HG03108 (cell line): Measurements from ENCODE around the gene ADAP1.

ENCODE experiments used
- ATAC-seq: cut with Tn5 transposase; IDR thresholded peaks from one replicate; pipeline ENCODE4 v1.9.1; 2021; ENCODE audit warnings: moderate library complexity; ENCODE audit not compliant: unreplicated experiment

The ADAP1 gene

GRCh38 chr7:910441-910861 is 44.0 kb downstream of the ADAP1 start:
- ATAC-seq = no peak

- ATAC-seq = no peak
Observed at GRCh38 chr7:909358-910329, 44.8 kb downstream of the ADAP1 start.

GRCh38 chr7:908591-909357 is 45.7 kb downstream of the ADAP1 start:
- ATAC-seq = peak; percentile 55

- no peak for ATAC-seq
Observed at GRCh38 chr7:908159-908581, 46.3 kb downstream of the ADAP1 start.

- no peak for ATAC-seq
Observed at GRCh38 chr7:907158-907980, 47.1 kb downstream of the ADAP1 start.

- ATAC-seq = no peak
Observed at GRCh38 chr7:906776-907157, 47.7 kb downstream of the ADAP1 start.

- no peak for ATAC-seq
Observed at GRCh38 chr7:904847-905246, 49.6 kb downstream of the ADAP1 start.

- ATAC-seq = no peak
Observed at GRCh38 chr7:903921-904755, 50.3 kb downstream of the ADAP1 start.

- no peak for ATAC-seq
Observed at GRCh38 chr7:902996-903395, 51.5 kb downstream of the ADAP1 start.

- ATAC-seq = no peak
Observed at GRCh38 chr7:901388-902154, 52.9 kb downstream of the ADAP1 start.

- ATAC-seq = no peak
Observed at GRCh38 chr7:901041-901387, 53.5 kb downstream of the ADAP1 start.

- no peak for ATAC-seq
Observed at GRCh38 chr7:900331-901040, 54.0 kb downstream of the ADAP1 start.

GRCh38 chr7:899806-900205 is 54.7 kb downstream of the ADAP1 start:
- ATAC-seq = no peak

GRCh38 chr7:898855-899681 is 55.4 kb downstream of the ADAP1 start:
- no peak for ATAC-seq

- ATAC-seq = no peak
Observed at GRCh38 chr7:898460-898854, 56.0 kb downstream of the ADAP1 start.

GRCh38 chr7:897771-898376 is 56.6 kb downstream of the ADAP1 start:
- ATAC-seq = no peak

- ATAC-seq = no peak
Observed at GRCh38 chr7:897086-897485, 57.4 kb downstream of the ADAP1 start.
